Activated B cell treated with CpG ODN at 0.5 μM for 24 hours (primary cell): Measurements from ENCODE around the gene SEMA5B. TPM values are rescaled to one million over a fixed set of nuclear protein-coding genes. Genes with fewer than 3 reads are reported as not detected.

Experiments
- ATAC-seq: fragments of 200-7000 bp; cut with Tn5 transposase; one replicate; pipeline ENCODE4 v1.10.0; 2021; ENCODE audit warnings: low read depth, mild to moderate bottlenecking, moderate library complexity
- CTCF ChIA-PET: fragments of 350-600 bp; sonication (Branson Sonifier 250); formaldehyde crosslinking; loops from one replicate; lab custom pipeline; 2021; ENCODE audit warnings: antibody characterized with exemption; lab: Charles Lee
- POLR2A ChIA-PET: fragments of 350-600 bp; sonication (Branson Sonifier 250); formaldehyde crosslinking; loops from one replicate; lab custom pipeline; 2021; ENCODE audit warnings: antibody characterized with exemption; lab: Charles Lee
- DNase-seq: peaks from one replicate; pipeline ENCODE4 v3.0.0; 2022
- H3K27ac Mint-ChIP-seq: one replicate; pipeline ENCODE4 v1.8.0; 2020; ENCODE audit warnings: mixed read lengths
- H3K27me3 Mint-ChIP-seq: one replicate; pipeline ENCODE4 v1.8.0; 2021; ENCODE audit warnings: mixed read lengths
- H3K36me3 Mint-ChIP-seq: one replicate; pipeline ENCODE4 v1.8.0; 2021; ENCODE audit warnings: low read depth, mixed read lengths
- H3K4me1 Mint-ChIP-seq: one replicate; pipeline ENCODE4 v1.8.0; 2021; ENCODE audit warnings: mixed read lengths
- H3K4me3 Mint-ChIP-seq: one replicate; pipeline ENCODE4 v1.8.0; 2020; ENCODE audit warnings: mild to moderate bottlenecking, mixed read lengths
- H3K9me3 Mint-ChIP-seq: one replicate; pipeline ENCODE4 v1.8.0; 2020; ENCODE audit warnings: mixed read lengths
- CTCF ChIP-seq: fragments of 200-600 bp; IDR thresholded peaks from one replicate; pipeline ENCODE4 v1.8.0; 2022; ENCODE audit warnings: antibody characterized with exemption, mild to moderate bottlenecking
- intact Hi-C: fragments of 100-400 bp; cut with micrococcal nuclease; formaldehyde crosslinking; loops from one replicate; pipeline ENCODE4 v1.15.1; 2024
- total RNA-seq: library from RNA; stranded (reverse); gene quantifications from 2 replicates; pipeline ENCODE4 v1.2.3, GENCODE V29; 2022

Gene SEMA5B
- total RNA-seq, 1 donor from 2014 or later: 1.6 TPM

DNA sequence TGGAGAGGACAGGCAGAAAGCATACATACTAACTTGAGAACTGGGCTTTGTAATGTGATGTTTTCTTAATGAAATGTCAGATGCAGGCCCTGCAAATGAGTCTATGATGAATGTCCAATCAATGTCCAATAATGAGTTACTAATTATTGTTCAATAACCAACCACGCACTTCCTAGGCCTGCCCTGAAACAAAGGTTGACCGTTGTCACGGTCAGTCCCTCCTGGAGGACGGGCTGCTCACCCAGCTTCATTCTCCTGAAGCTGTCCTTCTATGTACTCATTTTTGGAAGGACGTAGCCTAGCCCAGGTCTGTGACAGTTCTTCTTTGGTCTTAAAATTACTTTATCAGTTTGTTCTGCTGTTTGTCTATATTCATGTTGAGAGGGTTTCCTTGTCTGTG, 30.9 kb upstream of the SEMA5B start:
- no peak overlapping the region for H3K4me3 Mint-ChIP-seq
- no peaks in the 10 kb centered on the region for H3K9me3 Mint-ChIP-seq
- POLR2A ChIA-PET: no interaction called here
- no peak overlapping the region for H3K27ac Mint-ChIP-seq
- H3K36me3 Mint-ChIP-seq: no peaks in the 10 kb centered on the region
- DNase-seq: no peak
- ATAC-seq: no peak
- H3K4me1 Mint-ChIP-seq: no peaks in the 10 kb centered on the region
- intact Hi-C loops: no loop called here
- CTCF ChIA-PET: no interaction called here
- TF ChIP-seq CTCF: no peak
- H3K27me3 Mint-ChIP-seq: peaks cover 6% of the 10 kb centered on the region

DNA sequence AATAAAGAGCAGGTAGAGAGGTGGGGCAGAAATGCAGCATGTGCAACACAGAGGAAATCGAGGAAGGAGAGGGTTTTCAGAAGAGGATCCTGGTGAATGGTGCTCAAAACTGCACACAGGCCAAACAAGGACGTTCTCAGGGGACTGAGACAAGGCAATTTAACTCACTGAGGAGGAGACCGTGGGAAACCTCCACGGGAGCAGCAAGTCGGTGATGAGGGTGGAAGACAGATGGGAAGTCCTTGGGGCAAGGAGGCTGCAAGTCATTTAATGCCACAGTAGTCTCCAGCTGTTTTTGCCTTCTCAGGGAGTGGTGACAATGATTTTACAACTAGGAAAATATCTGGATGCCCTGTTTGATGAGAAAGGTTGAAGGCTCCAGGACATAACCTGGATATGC, 27.8 kb upstream of the SEMA5B start:
- Mint-ChIP-seq H3K27ac (no peak overlapping the region), H3K36me3 (no peaks in the 10 kb centered on the region)
- intact Hi-C loops: no loop called here

GRCh38 chr3:123054931-123055330, 27.4 kb upstream of the SEMA5B start:
- no peaks in the 10 kb centered on the region for H3K36me3 Mint-ChIP-seq
- H3K27me3 Mint-ChIP-seq: no peaks in the 10 kb centered on the region
- no peak overlapping the region for H3K4me3 Mint-ChIP-seq
- no peaks in the 10 kb centered on the region for H3K9me3 Mint-ChIP-seq
- ChIA-PET POLR2A (no interaction called here), CTCF (no interaction called here)
- no peak for DNase-seq
- intact Hi-C loops: no loop called here
- no peak for ATAC-seq
- no peaks in the 10 kb centered on the region for H3K4me1 Mint-ChIP-seq
- no peak overlapping the region for H3K27ac Mint-ChIP-seq
- no peak for TF ChIP-seq CTCF

More for the DNA sequence above, 27.8 kb upstream of the SEMA5B start:
- H3K4me3 Mint-ChIP-seq: no peak overlapping the region
- DNase-seq (no peak), ATAC-seq (no peak)
- TF ChIP-seq CTCF: no peak
- ChIA-PET POLR2A (no interaction called here), CTCF (no interaction called here)
- H3K27me3 Mint-ChIP-seq: no peaks in the 10 kb centered on the region
- H3K9me3 Mint-ChIP-seq: no peaks in the 10 kb centered on the region
- no peaks in the 10 kb centered on the region for H3K4me1 Mint-ChIP-seq

DNA sequence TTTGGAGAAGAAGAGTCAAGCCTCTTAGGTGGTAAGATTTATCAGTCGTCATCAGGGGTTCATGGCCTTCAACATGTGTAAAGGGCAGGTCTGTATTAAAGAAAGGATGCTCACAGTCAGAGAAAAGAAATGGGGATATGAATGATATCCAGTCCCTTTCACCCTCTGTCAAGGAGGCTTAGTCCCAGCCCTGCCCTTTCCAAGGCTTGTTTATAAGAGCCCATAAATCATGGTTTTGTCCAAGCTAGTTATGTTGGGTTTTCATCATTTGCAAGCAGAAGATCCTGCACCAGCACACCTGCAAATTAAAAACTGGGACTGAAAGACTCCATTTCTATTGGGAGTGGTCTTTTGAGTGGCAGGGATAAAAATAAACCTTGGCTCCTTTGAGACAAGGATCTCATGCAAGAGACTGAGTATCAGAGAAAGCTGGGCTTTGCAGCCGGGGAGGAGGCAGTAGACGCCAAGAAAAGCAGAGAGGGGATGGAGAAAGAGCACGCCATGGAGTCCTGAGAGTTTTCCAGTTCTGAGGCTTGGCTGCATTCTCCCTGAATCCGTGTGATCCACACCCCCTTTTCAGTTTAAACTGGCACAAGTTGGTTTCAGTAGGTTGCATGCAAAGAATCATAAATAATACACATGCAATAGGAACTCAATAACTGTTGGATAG, 26.7 kb upstream of the SEMA5B start:
- intact Hi-C loops: no loop called here
- no peak for DNase-seq
- Mint-ChIP-seq H3K4me3 (no peak overlapping the region), H3K27me3 (no peaks in the 10 kb centered on the region), H3K27ac (no peak overlapping the region), H3K36me3 (no peaks in the 10 kb centered on the region), H3K4me1 (no peaks in the 10 kb centered on the region), H3K9me3 (no peaks in the 10 kb centered on the region)
- no peak for TF ChIP-seq CTCF
- ChIA-PET POLR2A (no interaction called here), CTCF (no interaction called here)
- no peak for ATAC-seq

DNA sequence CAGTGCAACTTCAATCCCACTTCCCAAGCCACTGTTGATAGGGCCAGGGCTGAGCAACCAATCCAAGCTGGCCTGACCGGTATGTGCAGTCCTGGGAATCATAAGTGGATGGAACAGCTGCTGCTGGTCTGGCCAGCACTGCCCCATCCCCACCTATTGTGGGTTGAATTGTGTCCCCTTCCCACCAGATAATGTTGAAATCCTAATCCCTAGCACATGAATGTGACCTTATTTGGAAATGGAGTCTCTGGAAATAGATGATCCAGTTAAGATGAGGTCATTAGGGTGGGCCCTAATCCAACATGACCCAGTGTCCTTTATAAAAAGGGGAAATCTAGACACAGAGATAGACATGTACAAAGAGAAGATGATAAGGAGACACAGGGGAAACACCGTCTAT, 25.5 kb upstream of the SEMA5B start:
- CTCF ChIA-PET: no interaction called here
- no peak overlapping the region for H3K4me3 Mint-ChIP-seq
- no peaks in the 10 kb centered on the region for H3K36me3 Mint-ChIP-seq
- no peaks in the 10 kb centered on the region for H3K4me1 Mint-ChIP-seq
- POLR2A ChIA-PET: no interaction called here
- peaks cover 3% of the 10 kb centered on the region for H3K27me3 Mint-ChIP-seq
- intact Hi-C loops: no loop called here
- DNase-seq (no peak), ATAC-seq (no peak)
- TF ChIP-seq CTCF: no peak
- H3K27ac Mint-ChIP-seq: no peak overlapping the region
- H3K9me3 Mint-ChIP-seq: no peaks in the 10 kb centered on the region
